Mammary epithelial cell (primary cell): ENCODE results near the gene AFAP1.

Experiments
- CTCF ChIP-seq, 2 donors: IDR thresholded peaks in 1 of 2; conservative IDR thresholded peaks in 1 of 2; 2 replicates each; pipeline ENCODE4 v1.5.1; 2011 to 2012; ENCODE audit warnings: inconsistent platforms in 2 of 2, low read length in 2 of 2, mild to moderate bottlenecking in 2 of 2, control low read depth in 1 of 2, low read depth in 1 of 2; ENCODE audit not compliant: insufficient read depth in 1 of 2; ENCODE audit errors: extremely low read depth in 1 of 2
- EZH2 ChIP-seq: IDR thresholded peaks from 2 replicates; pipeline ENCODE4 v1.6.1; 2012; ENCODE audit warnings: low read length, inconsistent platforms, borderline replicate concordance

GRCh38 chr4:7909463-7910262 is 30.0 kb downstream of the AFAP1 start:
- TF ChIP-seq EZH2 (no peak), CTCF (conservative IDR thresholded peaks at IDR 0.05 in 1 of 2, IDR thresholded peaks at IDR 0.05 in 1 of 2; ENCODE audit: extremely low read depth in 1 of 2, insufficient read depth in 1 of 2, low read depth in 1 of 2, low read length in 2 of 2) (no peak)
